GM19043 (cell line): ENCODE measurements around the gene MCL1.
"Not testable (repeated sequence)": the region's sequence is repeated elsewhere in the genome, so short reads cannot be mapped to it uniquely, and the experiment has no call there.

Experiments used
- ATAC-seq: cut with Tn5 transposase; IDR thresholded peaks from one replicate; pipeline ENCODE4 v1.9.1; 2021; ENCODE audit warnings: low read depth; ENCODE audit not compliant: unreplicated experiment

Gene MCL1

DNA sequence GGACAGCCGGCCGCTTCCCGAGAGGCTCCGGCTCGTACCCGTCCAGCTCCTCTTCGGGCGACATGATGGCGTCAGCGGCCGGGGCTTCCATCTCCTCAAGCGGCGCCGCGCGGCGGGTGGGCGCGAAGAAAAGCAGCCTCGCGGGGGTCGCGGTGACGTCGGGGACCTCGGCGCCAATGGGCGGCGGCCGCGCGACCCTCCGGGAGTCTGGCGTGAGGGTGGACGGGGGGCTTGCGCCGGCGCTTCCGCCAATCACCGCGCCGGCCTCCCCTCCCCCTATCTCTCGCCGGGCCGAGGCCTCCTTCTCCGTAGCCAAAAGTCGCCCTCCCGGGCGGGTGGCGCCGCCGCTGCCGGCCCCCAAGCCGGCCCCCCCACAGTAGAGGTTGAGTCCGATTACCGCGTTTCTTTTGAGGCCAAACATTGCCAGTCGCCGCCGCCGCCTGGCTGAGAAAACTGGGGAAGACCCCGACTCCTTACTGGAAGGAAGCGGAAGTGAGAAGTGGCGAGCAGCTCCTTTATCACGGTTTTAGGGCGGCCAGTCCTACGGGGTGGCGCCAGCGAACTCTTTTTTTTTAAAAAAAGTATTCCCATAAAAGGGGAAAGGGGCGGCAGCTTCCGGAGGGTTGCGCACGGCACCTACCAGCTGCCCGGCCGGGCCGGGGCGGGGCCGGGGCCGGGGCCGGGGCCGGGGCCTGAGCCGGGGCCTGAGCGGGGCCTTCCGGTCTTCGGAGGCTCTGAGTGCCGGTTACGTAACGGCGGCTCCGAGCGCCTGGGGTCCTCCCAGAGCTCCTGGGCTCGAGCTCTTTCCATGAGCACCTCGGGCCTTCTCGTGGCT lies at the start of gene MCL1:
Gene MCL1 (minus strand): TSS at position 501 of the 835 bp plus-strand sequence. CDS start 80 bp downstream, at position 421.
- ATAC-seq = peak; percentile 91

DNA sequence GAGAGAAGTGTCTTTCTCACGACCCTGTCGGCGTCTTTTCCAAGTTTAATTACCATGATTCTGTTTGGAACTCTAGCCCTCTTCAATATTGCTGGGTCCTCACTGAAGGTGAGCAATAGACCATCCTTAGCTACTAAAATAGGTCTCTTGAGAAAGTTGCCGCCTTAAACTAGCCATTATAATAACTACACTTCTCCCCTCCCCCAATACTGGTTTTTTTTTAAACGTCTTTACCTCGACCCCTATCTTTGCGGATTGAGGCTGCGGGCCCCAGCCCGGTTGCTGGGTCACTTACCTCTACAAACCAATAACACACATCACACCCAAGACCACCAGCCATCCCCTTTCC lies 49.3 kb upstream of the MCL1 start:
- no peak for ATAC-seq

DNA sequence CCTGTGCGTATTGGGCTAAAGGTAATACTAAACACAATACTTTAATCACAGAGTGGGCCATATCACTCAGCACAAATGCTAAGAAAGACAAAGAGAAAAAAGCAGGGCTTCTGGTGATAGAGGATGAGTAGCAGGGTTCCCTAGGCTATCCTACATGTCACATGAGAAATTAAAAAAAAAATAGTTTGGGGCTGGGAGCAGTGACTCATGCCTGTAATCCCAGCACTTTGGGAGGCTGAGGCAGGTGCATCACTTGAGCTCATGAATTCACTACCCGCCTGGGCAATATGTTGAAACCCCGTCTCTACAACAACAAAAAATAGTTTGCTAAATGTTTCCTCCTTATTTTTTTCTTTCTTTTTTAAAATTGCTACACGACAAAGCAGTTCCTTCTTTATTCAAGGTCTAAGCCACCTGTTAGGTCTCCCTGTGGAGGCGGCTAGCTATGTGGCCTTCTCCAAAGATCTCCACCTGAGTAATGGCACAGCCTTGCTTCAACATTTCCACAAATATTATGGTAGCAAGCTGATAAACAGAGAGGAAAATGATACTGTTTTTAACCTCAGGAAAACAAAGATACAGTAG lies 48.5 kb upstream of the MCL1 start:
- no peak for ATAC-seq

DNA sequence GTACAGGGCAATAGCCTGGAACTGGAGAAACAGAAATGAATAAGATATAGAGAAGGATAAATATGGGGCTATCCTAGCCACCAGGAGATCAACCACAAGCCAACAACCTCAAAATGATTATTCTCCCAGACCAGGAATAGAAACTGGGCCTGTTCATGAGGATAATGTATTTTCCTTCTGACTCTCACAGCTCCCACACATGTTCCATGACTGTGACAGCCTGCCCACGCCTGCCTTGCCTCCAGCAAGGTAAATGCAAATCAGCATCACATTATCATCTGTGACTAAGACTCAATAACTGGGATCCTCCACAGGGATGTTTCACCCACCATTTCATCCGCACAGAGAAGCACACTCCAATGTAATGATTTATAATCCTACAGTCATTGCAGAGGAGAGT lies 46.7 kb upstream of the MCL1 start:
- ATAC-seq = no peak

DNA sequence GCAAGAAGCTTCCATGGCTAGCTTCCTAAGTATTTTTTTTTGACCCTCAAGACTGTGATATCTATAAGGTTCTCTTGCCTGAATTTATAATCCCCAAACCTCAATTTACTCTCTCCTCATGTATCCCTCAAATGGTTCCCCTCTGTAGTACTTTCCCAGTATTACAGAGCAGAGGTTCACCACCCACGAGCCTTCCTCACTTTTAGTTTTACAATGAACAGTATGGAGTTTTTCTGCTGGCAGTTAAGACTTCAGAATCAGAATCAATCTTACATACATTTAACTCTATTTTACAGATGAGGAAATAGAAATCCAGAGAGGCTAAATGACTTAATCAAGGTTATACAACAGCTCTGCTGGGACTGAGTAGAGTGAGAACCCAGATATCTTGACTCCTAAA lies 45.1 kb upstream of the MCL1 start:
- not testable (repeated sequence) for ATAC-seq

DNA sequence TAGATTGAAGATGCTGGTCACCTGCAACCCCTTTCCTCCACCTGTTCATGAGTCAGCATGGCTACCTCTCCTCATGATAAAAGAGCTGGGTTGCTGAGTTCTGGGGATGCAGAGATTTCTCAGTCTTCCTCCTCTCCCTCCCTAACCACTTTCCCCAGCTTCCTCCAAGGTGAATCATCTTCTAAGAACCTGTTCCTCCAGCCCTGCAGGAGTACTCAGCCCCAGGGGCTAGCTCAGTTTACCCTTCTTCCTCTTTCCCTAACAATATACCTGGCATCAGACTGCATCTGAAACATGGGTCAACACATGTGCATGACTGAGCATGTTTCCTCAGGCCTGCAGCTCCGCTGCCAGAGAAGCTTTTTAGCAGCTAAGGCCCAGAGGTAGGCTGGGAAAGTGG lies 44.7 kb upstream of the MCL1 start:
- ATAC-seq = not testable (repeated sequence)

DNA sequence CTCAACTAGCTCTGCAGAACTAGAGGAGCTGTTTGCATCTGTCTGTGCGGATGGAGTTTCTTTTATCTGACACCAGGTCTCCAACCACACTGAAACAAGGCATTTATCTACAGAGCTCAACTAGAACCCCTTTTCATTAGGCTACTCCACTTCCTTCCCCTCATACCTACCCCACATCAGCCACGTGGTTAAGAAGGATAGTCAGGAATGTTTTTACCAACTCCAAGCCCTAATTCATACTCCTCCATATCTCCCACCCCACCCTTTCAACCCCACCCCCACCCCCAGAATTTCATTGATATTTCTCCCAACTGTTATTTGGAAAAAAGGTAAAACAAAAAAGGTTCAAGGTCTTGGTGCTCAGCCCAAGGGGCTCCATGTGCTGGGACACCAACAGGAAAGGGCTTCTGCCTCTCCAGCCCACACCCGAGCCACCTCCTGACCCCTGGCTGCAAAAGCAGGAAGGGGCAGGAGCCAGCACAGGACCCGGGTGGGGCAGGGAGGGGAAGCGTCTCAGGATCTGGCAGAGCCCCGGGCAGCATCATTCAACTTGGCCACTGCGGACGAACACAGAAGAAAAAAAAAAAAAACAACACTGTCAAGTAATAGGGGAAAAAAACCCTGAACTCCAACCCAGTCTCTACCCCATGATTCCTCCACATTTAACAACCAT lies 43.0 kb upstream of the MCL1 start:
- no peak for ATAC-seq

DNA sequence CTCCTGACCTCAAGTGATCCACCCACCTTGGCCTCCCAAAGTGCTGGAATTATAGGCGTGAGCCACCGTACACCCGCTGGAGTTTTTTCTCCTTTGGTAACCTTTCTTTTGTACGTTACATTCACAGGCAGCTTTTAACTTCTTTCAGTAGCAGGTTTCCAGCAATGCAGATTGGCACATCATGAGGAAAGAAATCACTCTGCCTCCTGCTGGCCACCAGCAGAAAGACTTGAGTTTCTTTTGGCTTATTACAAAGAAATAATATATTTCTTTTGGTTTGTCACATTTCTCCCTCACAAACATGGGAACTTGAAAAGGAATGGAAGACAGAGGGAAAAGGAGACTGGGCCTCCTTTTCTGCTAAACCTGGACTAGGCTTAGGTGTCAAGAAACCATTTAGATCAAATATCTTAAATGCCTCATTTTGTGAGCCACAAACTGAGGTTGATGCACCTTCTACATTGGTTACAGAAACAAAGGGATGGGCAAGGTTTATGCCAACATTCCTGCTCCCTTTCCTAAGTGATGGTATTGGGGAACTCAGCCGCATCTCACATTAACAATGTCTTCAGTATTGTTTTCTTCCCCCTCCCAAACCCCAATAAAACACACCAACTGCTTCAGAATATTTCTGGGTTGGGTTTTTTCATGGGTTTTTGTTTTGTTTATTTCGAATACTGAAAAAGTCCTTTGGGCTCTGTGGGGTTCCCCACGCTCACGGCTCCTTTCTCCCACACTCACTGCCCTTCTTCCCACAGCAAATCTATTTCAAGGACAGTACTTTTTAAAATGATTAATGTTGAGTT lies 42.3 kb upstream of the MCL1 start:
- ATAC-seq = no peak

DNA sequence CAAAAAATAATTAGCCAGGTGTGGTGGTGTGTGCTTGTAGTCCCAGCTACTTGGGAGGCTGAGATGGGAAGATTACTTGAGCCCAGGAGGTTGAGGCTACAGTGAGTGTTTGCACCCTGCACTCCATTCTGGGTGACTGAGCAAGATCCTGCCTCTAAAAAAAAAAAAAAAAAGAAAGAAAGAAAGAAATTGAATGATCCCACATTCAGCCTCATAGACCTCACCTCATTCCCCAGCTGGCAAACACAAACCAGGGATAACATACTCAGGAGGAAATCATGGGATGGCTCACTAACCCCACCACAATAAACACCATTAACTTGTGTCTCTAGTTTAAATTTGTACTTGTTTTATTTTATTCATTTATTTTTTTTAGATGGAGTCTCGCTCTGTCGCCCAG lies 41.5 kb upstream of the MCL1 start:
- no peak for ATAC-seq

DNA sequence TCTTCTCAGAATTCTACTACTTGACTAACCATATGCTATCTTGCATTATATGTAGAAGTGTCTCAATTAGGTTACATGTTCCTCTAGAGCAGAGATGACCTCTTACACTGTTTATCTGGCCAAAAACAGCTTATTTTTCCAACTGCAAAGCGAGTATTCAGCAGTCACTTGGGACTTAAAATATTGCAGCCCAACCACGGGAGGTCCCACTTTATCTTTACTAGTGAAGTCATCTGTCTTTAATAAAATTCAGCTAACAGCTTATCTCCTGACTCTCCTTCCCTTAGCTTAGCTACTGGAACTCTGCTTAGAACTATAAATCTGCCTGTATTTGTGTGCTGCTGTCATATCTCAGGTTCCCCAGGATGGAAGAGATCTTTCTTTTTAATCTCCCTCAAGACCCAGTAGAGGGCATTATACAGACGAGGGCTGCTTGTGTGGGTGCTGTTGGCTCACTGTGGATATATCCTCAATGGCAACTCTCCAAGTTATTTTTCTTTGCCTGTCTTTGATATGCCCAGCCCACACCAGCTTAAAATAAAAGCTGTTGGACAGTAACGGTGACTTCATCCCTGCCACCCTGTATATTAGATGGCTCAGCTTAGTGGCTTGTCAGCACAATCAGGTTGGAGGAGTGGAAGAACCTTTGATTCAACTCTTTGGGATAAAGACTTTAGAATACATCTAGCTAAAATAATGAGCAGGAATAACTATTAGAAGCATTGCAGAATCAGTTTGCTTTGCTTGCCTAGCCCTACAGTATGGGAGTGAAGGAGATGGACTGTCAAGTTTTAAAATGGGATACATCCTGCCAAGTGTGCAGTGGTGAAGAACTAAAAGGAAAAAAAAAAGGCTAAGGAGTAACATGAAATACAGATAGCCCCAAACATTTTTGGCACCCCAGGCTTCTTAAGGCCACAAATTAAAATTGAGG lies 40.4 kb upstream of the MCL1 start:
- ATAC-seq = no peak

DNA sequence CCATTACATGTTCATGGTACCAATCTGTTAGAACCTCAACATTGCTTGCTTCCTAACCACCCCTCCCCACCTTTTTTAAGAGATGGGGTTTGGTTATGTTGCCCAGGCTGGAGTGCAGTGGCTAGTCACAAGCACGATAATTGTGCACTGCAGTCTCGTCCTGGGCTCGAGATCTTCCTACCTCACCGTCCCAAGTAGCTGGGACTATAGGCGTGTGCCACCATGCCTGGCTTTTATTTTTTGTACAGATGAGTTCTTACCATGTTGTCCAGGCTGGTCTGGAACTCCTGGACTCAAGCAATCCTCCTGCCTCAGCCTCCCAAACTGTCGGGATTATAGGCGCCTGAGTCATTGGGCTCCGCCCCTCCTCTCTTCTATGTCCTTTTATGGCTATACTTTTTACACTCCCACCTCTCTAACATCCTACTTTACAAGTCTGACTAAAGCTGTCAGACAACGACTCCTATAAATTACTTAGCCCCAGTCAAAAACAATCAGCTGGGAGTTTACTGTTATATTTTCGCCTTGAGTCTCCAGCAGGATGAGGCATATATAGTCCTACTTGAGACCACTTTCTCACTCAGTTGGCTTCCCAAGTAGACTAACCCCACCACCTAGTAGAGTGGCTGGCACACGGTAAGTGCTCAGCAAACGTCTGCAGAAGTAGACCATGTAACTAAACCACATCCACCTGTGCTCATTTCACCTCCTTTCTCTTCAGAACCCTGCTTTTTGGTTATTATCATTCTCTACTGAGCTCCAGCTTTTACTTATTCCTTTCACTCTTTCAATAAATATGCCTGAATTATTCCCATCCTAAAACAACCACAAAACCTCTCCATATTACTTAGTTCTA lies 36.2 kb upstream of the MCL1 start:
- no peak for ATAC-seq

DNA sequence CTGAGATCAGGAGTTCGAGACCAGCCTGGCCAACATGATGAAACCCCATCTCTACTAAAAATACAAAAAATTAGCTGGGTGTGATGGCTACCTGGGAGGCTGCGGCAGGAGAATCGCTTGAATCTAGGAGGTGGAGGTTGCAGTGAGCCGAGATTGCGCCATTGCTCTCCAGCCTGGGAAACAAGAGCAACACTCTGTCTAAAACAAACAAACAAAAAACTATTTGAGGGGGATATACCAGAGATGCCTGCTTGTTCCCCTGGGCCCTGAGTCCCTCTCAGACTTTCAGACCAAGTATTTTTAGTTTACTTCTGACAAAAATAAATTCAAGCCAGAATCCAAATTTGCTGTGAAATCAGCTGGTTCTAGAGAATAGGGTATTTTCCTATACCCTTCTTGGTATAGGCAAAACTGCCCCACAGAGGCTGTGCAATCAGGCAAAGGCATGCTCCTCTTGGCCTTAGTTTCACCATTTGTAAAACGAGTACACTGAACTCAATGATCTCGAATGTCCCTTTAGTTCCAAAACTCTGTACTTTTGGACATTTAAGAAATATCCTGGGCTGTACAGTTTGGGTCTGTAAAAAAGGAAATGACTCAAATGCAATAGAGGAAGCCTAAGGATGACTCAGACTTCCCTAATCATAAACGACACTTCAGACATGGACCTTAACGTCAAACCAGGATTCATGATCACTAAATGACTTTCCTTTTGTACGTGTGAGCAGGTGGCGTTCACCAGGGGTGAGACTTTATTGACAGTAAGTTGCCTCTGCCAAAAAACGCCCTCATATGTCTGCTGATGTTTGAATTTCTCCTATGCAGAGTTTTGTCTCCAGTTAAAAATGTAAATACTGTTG lies 33.9 kb upstream of the MCL1 start:
- peak; percentile 42 for ATAC-seq

DNA sequence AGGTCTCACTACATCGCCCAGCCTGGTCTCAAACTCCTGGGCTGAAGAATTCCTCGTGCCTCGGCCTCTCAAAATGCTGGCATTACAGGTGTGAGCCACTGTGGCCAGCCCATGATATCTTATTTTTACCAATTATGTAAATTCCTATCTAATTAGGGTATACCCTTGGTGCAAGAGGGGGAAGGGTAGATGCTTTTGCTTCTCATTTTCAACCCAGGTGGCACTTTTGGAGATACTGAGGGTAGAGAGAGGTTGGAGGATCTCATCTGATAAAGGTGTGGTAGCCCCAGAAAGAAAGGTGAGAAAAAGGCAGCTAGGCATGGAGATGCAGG lies 32.6 kb upstream of the MCL1 start:
- ATAC-seq = no peak

DNA sequence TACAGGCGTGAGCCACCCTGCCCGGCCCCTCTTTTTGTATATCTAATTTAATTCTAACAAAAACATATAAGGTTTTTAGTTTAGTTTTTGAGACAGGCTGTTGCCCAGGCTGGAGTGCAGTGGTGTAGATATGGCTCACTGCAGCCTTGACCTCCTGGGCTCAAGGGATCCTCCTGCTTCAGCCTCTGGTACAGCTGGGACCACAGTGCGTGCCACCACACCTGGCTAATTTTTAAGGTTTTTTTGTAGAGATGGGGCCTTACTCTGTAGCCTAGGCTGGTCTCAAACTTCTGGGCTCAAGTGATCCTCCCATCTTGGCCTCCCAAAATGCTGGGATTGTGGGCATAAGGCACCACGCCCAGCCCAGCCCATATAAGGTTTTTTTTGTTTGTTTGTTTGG lies 31.2 kb upstream of the MCL1 start:
- ATAC-seq = no peak

DNA sequence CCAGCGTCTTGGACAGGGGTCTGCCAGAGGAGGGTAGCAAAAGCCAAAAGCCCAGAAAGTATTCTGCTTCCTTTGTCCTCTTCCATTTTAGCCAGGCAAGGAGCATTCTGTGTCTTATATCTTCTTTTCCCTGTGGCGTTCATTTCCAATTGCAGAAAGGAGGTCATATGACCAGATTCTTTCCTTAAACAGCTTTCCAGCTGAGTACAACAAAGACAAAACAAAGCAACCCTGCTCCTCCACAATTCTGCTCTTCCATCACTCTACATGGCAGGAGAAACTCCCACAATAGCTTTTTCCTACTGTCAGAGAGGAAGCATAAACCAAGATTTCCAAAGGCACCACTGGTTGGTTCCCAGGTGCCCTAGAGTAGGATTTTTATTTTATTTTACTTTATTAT lies 30.3 kb upstream of the MCL1 start:
- ATAC-seq = no peak

DNA sequence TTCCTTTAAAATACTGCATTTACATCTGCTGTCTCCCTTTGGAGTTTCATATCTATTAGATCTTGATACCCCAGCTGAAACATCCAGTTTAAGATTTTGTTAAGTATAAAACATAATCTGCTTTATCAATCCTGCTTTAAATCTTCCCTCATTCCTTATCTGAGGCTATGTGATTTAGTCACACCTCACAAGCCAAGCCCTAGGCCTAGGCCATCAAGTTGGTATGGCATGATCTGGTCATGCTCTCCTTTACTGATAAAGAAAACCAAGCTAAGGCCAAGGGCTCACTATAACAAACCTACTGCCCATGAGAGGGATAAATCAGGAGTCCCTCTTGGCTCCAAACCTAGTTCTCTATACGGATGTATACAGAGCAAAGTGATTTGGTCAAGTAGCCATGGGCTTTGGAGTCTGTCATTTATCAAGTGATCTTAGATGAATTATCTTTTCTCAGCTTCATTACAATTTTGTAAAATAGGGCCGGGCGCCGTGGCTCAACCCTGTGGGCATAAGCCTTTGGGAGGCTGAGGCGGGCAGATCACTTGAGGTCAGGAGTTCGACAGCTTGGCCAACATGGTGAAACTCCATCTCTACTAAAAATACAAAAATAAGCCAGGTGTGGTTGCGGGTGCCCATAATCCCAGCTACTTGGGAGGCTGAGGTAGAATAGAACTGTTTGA lies 27.2 kb upstream of the MCL1 start:
- ATAC-seq = no peak

DNA sequence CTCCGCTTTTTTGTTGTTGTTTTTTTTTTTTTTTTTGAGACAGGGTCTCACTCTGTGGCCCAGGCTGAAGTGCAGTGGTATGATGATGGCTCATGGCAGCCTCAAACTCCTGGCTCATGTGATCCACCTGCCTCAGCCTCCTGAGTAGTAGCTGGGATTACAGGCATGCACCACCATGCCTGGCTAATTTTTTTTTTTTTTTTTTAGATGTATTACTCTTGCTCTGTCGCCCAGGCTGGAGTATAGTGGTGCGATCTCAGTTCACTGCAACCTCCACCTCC lies 26.0 kb upstream of the MCL1 start:
- ATAC-seq = not testable (repeated sequence)

DNA sequence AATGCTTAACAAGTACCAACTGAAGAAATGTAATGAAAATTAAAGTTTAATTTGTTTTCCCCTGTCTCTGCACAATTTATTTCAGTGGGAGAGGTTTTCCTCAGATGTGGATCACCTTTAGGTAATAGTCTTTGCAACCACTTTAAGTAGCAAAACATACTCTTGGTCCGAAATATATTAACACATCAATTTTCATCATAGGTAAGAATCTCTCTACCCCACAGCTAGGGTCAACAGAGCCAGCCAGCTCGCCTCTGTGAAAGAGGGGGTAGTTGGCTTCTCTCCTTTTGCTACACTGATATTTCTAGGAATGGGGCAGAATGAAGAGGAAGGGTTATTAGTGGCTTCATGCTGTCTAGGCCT lies 24.8 kb upstream of the MCL1 start:
- ATAC-seq = no peak
